Body of pancreas (tissue), 4 donors: ENCODE results near the gene CAPN11. TPM values are rescaled to one million over a fixed set of nuclear protein-coding genes. Genes with fewer than 3 reads are reported as not detected.

Source experiments
- ATAC-seq: fragments of 150-250 bp; one replicate; pipeline ENCODE4 v1.9.1; 2016
- DNase-seq, 4 donors: peaks; one replicate each; pipeline ENCODE4 v3.0.0-alpha.2; 2019
- H3K27ac ChIP-seq, 4 donors: fragments of 200-600 bp; sonication (generic); 1 replicate in 3 of 4; 2 replicates in 1 of 4; pipeline versions ENCODE4 v1.5.1 to v1.6.1; 2016 to 2019; ENCODE audit warnings: mild to moderate bottlenecking in 1 of 4, mixed read lengths in 1 of 4, moderate library complexity in 1 of 4
- H3K27me3 ChIP-seq, 2 donors: fragments of 200-600 bp; sonication (generic); one replicate each; pipeline ENCODE4 v1.6.0; 2016; ENCODE audit warnings: mild to moderate bottlenecking in 1 of 2
- H3K36me3 ChIP-seq, 2 donors: fragments of 200-600 bp; sonication (generic); replicated peaks in 1 of 2; 2 replicates each; pipeline ENCODE4 v1.5.1; 2016; ENCODE audit warnings: low read depth in 2 of 2; ENCODE audit not compliant: insufficient read depth in 1 of 2
- H3K4me1 ChIP-seq: fragments of 200-600 bp; sonication (generic); one replicate; pipeline ENCODE4 v1.6.0; 2016
- H3K4me3 ChIP-seq, 2 donors: fragments of 200-600 bp; sonication (generic); 1 replicate in 1 of 2; 2 replicates in 1 of 2; pipeline ENCODE4 v1.5.1; 2016 to 2019
- H3K9me3 ChIP-seq, 3 donors: fragments of 200-600 bp; sonication (generic); 1 replicate in 2 of 3; 2 replicates in 1 of 3; pipeline ENCODE4 v1.5.1; 2016
- POLR2A ChIP-seq, 3 donors: fragments of 450-650 bp; IDR thresholded peaks; one replicate each; pipeline ENCODE4 v1.6.1; 2016; ENCODE audit warnings: antibody characterized with exemption in 3 of 3, mild to moderate bottlenecking in 2 of 3
- WGBS, 2 donors: methylation state at CpG; one replicate each; pipeline ENCODE4 v1.1.5; 2017; 5-methylcytosine and 5-hydroxymethylcytosine counted together
- intact Hi-C: fragments of 100-400 bp; cut with DNase I; formaldehyde crosslinking; loops from one replicate; pipeline ENCODE4 v1.15.1; 2023
- total RNA-seq, 2 donors: library from RNA; depleted of rRNA; stranded (reverse); fragments of >200 nt; gene quantifications; one replicate each; pipeline ENCODE4 v1.1.0, GENCODE V29; 2016
- TF ChIP-seq, protein P1 (sequence below), 7 experiments: fragments of 450-650 bp in 4 of 7; fragments of 200-600 bp in 3 of 7; sonication (generic) in 3 of 7; IDR thresholded peaks; one replicate each; pipeline ENCODE4 v1.5.1; 2016 to 2019; ENCODE audit warnings: antibody characterized with exemption in 7 of 7

Gene CAPN11
- total RNA-seq, 2 donors from 2014 or later = 0.66 TPM; not detected in 1

GRCh38 chr6:44154067-44154466 lies 4.6 kb upstream of the CAPN11 start:
- no peaks in the 10 kb centered on the region for H3K9me3 ChIP-seq
- H3K27ac ChIP-seq = no peak overlapping the region
- intact Hi-C loops = loop anchor here (5.0 kb wide), 1 partner anchor 52 kb away; no protein-coding TSS in a partner anchor
- ATAC-seq (no peak), DNase-seq (no peak)
- H3K36me3 ChIP-seq = peaks cover 0 to 2% of the 10 kb centered on the region in 2 donors
- no peak overlapping the region for H3K4me3 ChIP-seq
- H3K4me1 ChIP-seq = peaks cover 47% of the 10 kb centered on the region
- 92 to 93% methylated on average over 8 to 12 of the region's 12 CpGs for WGBS, 2 donors
- H3K27me3 ChIP-seq = no peaks in the 10 kb centered on the region
- TF ChIP-seq POLR2A (IDR thresholded peaks at IDR 0.05) = no peak
- TF ChIP-seq, protein P1, sequence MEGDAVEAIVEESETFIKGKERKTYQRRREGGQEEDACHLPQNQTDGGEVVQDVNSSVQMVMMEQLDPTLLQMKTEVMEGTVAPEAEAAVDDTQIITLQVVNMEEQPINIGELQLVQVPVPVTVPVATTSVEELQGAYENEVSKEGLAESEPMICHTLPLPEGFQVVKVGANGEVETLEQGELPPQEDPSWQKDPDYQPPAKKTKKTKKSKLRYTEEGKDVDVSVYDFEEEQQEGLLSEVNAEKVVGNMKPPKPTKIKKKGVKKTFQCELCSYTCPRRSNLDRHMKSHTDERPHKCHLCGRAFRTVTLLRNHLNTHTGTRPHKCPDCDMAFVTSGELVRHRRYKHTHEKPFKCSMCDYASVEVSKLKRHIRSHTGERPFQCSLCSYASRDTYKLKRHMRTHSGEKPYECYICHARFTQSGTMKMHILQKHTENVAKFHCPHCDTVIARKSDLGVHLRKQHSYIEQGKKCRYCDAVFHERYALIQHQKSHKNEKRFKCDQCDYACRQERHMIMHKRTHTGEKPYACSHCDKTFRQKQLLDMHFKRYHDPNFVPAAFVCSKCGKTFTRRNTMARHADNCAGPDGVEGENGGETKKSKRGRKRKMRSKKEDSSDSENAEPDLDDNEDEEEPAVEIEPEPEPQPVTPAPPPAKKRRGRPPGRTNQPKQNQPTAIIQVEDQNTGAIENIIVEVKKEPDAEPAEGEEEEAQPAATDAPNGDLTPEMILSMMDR (IDR thresholded peaks at IDR 0.05) = no peak

- DNase-seq = peak; percentile 76 to 88 (median 86)
- H3K4me3 ChIP-seq = no peak overlapping the region
- WGBS, 2 donors = 52 to 53% methylated on average over 4 to 9 of the region's 9 CpGs
Measured at GRCh38 chr6:44156494-44157151, 2.0 kb upstream of the CAPN11 start.

GRCh38 chr6:44157152-44157521 lies 1.5 kb upstream of the CAPN11 start:
- Histone ChIP-seq H3K36me3 (no peaks in the 10 kb centered on the region), H3K4me3 (no peak overlapping the region), H3K27ac (peak overlapping the region; percentile 70 to 87 (median 82)), H3K9me3 (no peaks in the 10 kb centered on the region), H3K4me1 (peaks cover 54% of the 10 kb centered on the region), H3K27me3 (no peaks in the 10 kb centered on the region)
- DNase-seq (no peak), ATAC-seq (no peak)
- WGBS, 2 donors = 81 to 82% methylated on average over 11 of the region's 11 CpGs
- intact Hi-C loops = no loop called here
- TF ChIP-seq, protein P1 (IDR thresholded peaks at IDR 0.05) = no peak
- no peak for TF ChIP-seq POLR2A (IDR thresholded peaks at IDR 0.05)

More at GRCh38 chr6:44156494-44157151, 2.0 kb upstream of the CAPN11 start:
- H3K36me3 ChIP-seq = no peaks in the 10 kb centered on the region
- intact Hi-C loops = no loop called here
- peak; percentile 86 for ATAC-seq
- H3K27ac ChIP-seq = peak overlapping the region; percentile 70 to 87 (median 82)
- H3K9me3 ChIP-seq = no peaks in the 10 kb centered on the region
- H3K4me1 ChIP-seq = peaks cover 54% of the 10 kb centered on the region
- no peaks in the 10 kb centered on the region for H3K27me3 ChIP-seq
- TF ChIP-seq, protein P1 (IDR thresholded peaks at IDR 0.05) = no peak
- TF ChIP-seq POLR2A (IDR thresholded peaks at IDR 0.05) = peak in 1 of 3 donors; percentile 17

GRCh38 chr6:44161997-44162338 lies 3.3 kb downstream of the CAPN11 start:
- WGBS, 2 donors = 54 to 60% methylated on average over 6 to 8 of the region's 8 CpGs
- no peaks in the 10 kb centered on the region for H3K9me3 ChIP-seq
- intact Hi-C loops = no loop called here
- ATAC-seq (no peak), DNase-seq (peak in 2 of 4 donors; percentile 35 to 62)
- peak overlapping the region in 1 of 4 donors; percentile 69 for H3K27ac ChIP-seq
- H3K27me3 ChIP-seq = no peaks in the 10 kb centered on the region
- no peaks in the 10 kb centered on the region for H3K36me3 ChIP-seq
- H3K4me3 ChIP-seq = no peak overlapping the region
- TF ChIP-seq, protein P1 (IDR thresholded peaks at IDR 0.05) = no peak
- TF ChIP-seq POLR2A (IDR thresholded peaks at IDR 0.05) = no peak
- peaks cover 47% of the 10 kb centered on the region for H3K4me1 ChIP-seq
